Ecto neural progenitor cell (in vitro differentiated cells): ENCODE measurements around the gene CXorf51B.
"Not testable (repeated sequence)": the region's sequence is repeated elsewhere in the genome, so short reads cannot be mapped to it uniquely, and the experiment has no call there.

ENCODE experiments used
- DNase-seq: peaks from one replicate; pipeline ENCODE4 v3.0.0-alpha.2; 2018; ENCODE audit warnings: low spot score

The CXorf51B gene

GRCh38 chrX:146809471-146809870 is at the start of gene CXorf51B:
Gene CXorf51B, plus strand, starts transcription at chrX:146809771. Its CDS starts 21 bp downstream, at chrX:146809792.
- not testable (repeated sequence) for DNase-seq

- DNase-seq, result not testable (repeated sequence)
These were observed 5.1 kb downstream of the CXorf51B start, which contains the start of gene CXorf51A for GRCh38 chrX:146814644-146815043. Gene CXorf51A, minus strand, starts transcription at chrX:146814744. Its CDS starts 21 bp downstream, at chrX:146814723.

- DNase-seq, result no peak
These were observed 22.4 kb downstream of the CXorf51B start for GRCh38 chrX:146831994-146832393.

- no peak for DNase-seq
These were observed 44.7 kb downstream of the CXorf51B start for GRCh38 chrX:146854281-146854680.
